HCT116 (cell line): ENCODE data around the gene METTL2A. TPM values are rescaled to one million over a fixed set of nuclear protein-coding genes. Genes with fewer than 3 reads are reported as not detected.
A peak's percentile ranks its signal among the peaks of the same experiment; 100 is the strongest.
"Not testable (repeated sequence)": the region's sequence is repeated elsewhere in the genome, so short reads cannot be mapped to it uniquely, and the experiment has no call there.

Source experiments
- ATAC-seq: fragments of 200-7000 bp; cut with Tn5 transposase; 2 replicates; pipeline ENCODE4 v1.9.1; 2020; ENCODE audit warnings: mild to moderate bottlenecking, moderate library complexity
- Bru-seq: library from RNA; stranded (reverse); fragments of 400-500 nt; gene quantifications from one replicate; lab custom pipeline; 2021; lab: Mats Ljungman, UMichigan
- BruChase-seq, 2 experiments: library from RNA; stranded (reverse); fragments of 400-500 nt; gene quantifications; one replicate each; lab custom pipeline; 2021; lab: Mats Ljungman, UMichigan
- BruUV-seq: library from RNA; stranded (reverse); fragments of 400-500 nt; replicated peaks from 2 replicates; lab custom pipeline; 2021; lab: Mats Ljungman, UMichigan
- CTCF ChIA-PET: fragments of 300-600 bp; sonication (Branson Sonifier 250); formaldehyde crosslinking; loops from one replicate; lab custom pipeline; 2021; ENCODE audit warnings: antibody characterized with exemption; lab: Charles Lee
- POLR2A ChIA-PET: fragments of 300-600, 350-600 bp; sonication (Branson Sonifier 250); formaldehyde crosslinking; loops from one replicate; lab custom pipeline; 2021; ENCODE audit warnings: antibody characterized with exemption; lab: Charles Lee
- RAD21 ChIA-PET, 2 experiments: fragments of 300-600 bp; sonication (Branson Sonifier 250); formaldehyde crosslinking; loops; one replicate each; lab custom pipeline; 2023; ENCODE audit warnings: low total read pairs in 2 of 2; ENCODE audit not compliant: uncharacterized antibody in 2 of 2, unreplicated experiment in 2 of 2, low non-redundant PET in 1 of 2; lab: Charles Lee
- DNase-seq: peaks from one replicate; pipeline ENCODE4 v3.0.0-alpha.2; 2010; ENCODE audit warnings: low read depth, low spot score
- H2AFZ ChIP-seq: fragments of 200-600 bp; shearing (Covaris generic), sonication (generic); 2 replicates; pipeline ENCODE4 v1.6.1; 2017; ENCODE audit warnings: low read depth, mixed run types, mixed read lengths, antibody characterized with exemption, low read length; ENCODE audit not compliant: poor library complexity, severe bottlenecking
- H3K27ac ChIP-seq: 2 replicates; pipeline ENCODE4 v1.5.1; 2012; ENCODE audit warnings: low read depth, low read length
- H3K27me3 ChIP-seq: fragments of 200-600 bp; sonication (generic); 2 replicates; pipeline ENCODE4 v1.6.1; 2016; ENCODE audit warnings: mixed run types, low read length, mixed read lengths; ENCODE audit not compliant: insufficient read depth
- H3K36me3 ChIP-seq, 2 experiments: fragments of 200-500 bp in 1 of 2; fragments of 200-600 bp in 1 of 2; sonication (Bioruptor generic) in 1 of 2; sonication (generic) in 1 of 2; 2 replicates each; pipeline versions ENCODE4 v1.5.1 to v1.6.1; 2014 to 2016; ENCODE audit warnings: low read length in 2 of 2, inconsistent platforms in 1 of 2, mixed read lengths in 1 of 2, mixed run types in 1 of 2; ENCODE audit not compliant: insufficient read depth in 2 of 2, control insufficient read depth in 1 of 2
- H3K4me1 ChIP-seq, 2 experiments: fragments of 200-600 bp in 1 of 2; sonication (generic) in 1 of 2; 2 replicates each; pipeline versions ENCODE4 v1.5.1 to v1.6.1; 2012 to 2017; ENCODE audit warnings: low read length in 2 of 2, inconsistent platforms in 1 of 2, mild to moderate bottlenecking in 1 of 2, mixed read lengths in 1 of 2, mixed run types in 1 of 2, moderate library complexity in 1 of 2; ENCODE audit not compliant: insufficient read depth in 2 of 2, control insufficient read depth in 1 of 2
- H3K4me2 ChIP-seq: fragments of 200-600 bp; sonication (generic); 2 replicates; pipeline ENCODE4 v1.6.1; 2017; ENCODE audit warnings: mixed run types, low read length, mixed read lengths
- H3K4me3 ChIP-seq, 2 experiments: fragments of 200-600 bp in 1 of 2; sonication (generic) in 1 of 2; replicated peaks in 1 of 2; 2 replicates each; pipeline ENCODE4 v1.5.1; 2011 to 2016; ENCODE audit warnings: low read length in 2 of 2, control low read depth in 1 of 2, low read depth in 1 of 2, mild to moderate bottlenecking in 1 of 2, mixed read lengths in 1 of 2, mixed run types in 1 of 2
- H3K79me2 ChIP-seq: fragments of 200-600 bp; sonication (generic); 2 replicates; pipeline ENCODE4 v1.6.1; 2017; ENCODE audit warnings: mild to moderate bottlenecking, mixed run types, low read length, moderate library complexity, mixed read lengths; ENCODE audit not compliant: insufficient read depth
- H3K9ac ChIP-seq: fragments of 200-600 bp; sonication (generic); 2 replicates; pipeline ENCODE4 v1.6.1; 2016; ENCODE audit warnings: low read length, mixed read lengths
- H3K9me2 ChIP-seq: fragments of 200-600 bp; sonication (generic), shearing (Covaris generic); 2 replicates; pipeline ENCODE4 v1.6.1; 2017; ENCODE audit warnings: mixed run types, mild to moderate bottlenecking, moderate library complexity; ENCODE audit not compliant: insufficient read depth
- H3K9me3 ChIP-seq, 2 experiments: fragments of 200-500 bp in 1 of 2; fragments of 200-600 bp in 1 of 2; sonication (Bioruptor generic) in 1 of 2; sonication (generic) in 1 of 2; 2 replicates each; pipeline ENCODE4 v1.6.1; 2014 to 2017; ENCODE audit warnings: low read length in 2 of 2, mixed read lengths in 2 of 2, inconsistent platforms in 1 of 2, low read depth in 1 of 2, mild to moderate bottlenecking in 1 of 2, mixed run types in 1 of 2, moderate library complexity in 1 of 2; ENCODE audit not compliant: control insufficient read depth in 1 of 2, insufficient read depth in 1 of 2
- H4K20me1 ChIP-seq: fragments of 200-600 bp; sonication (generic), shearing (Covaris generic); 2 replicates; pipeline ENCODE4 v1.6.1; 2017; ENCODE audit warnings: mixed run types, mild to moderate bottlenecking, moderate library complexity; ENCODE audit not compliant: insufficient read depth
- POLR2A ChIP-seq: IDR thresholded peaks from 2 replicates; pipeline ENCODE4 v1.7.0; 2011; ENCODE audit warnings: borderline replicate concordance; ENCODE audit not compliant: insufficient read depth, insufficient read length; ENCODE audit errors: extremely low read depth
- POLR2AphosphoS5 ChIP-seq: IDR thresholded peaks from 2 replicates; pipeline ENCODE4 v1.6.1; 2011; ENCODE audit warnings: mild to moderate bottlenecking, low read depth, low read length, moderate library complexity
- SIN3A ChIP-seq: IDR thresholded peaks from 2 replicates; pipeline ENCODE4 v1.6.1; 2012; ENCODE audit warnings: low read depth
- YY1 ChIP-seq: IDR thresholded peaks from 2 replicates; pipeline ENCODE4 v1.6.1; 2011; ENCODE audit warnings: low read length, low read depth, moderate library complexity, mild to moderate bottlenecking; ENCODE audit not compliant: insufficient replicate concordance; ENCODE audit errors: extremely low read depth
- ZFX ChIP-seq: fragments of 450-650 bp; IDR thresholded peaks from 2 replicates; pipeline ENCODE4 v1.6.1; 2017
- intact Hi-C: fragments of 100-400 bp; cut with micrococcal nuclease; formaldehyde crosslinking; loops from 2 replicates; pipeline ENCODE4 v1.10.0; 2022
- long read RNA-seq: library from polyadenylated mRNA; unstranded; transcript quantifications from one replicate; pipeline ENCODE4 v2.0.0, GENCODE V29; 2021; ENCODE audit not compliant: unreplicated experiment
- polyA plus RNA-seq: library from polyadenylated mRNA; unstranded; fragments of >200 nt; gene quantifications from 2 replicates; pipeline ENCODE4 v1.2.1, GENCODE V29; 2012; ENCODE audit warnings: missing spikeins
- total RNA-seq: library from RNA; stranded (reverse); gene quantifications from one replicate; pipeline ENCODE4 v1.2.1, GENCODE V29; 2021; ENCODE audit not compliant: unreplicated experiment
- TF ChIP-seq, protein P1 (sequence below), 3 experiments: fragments of 200-600 bp in 1 of 3; sonication (generic) in 1 of 3; IDR thresholded peaks in 2 of 3; conservative IDR thresholded peaks in 1 of 3; 2 replicates each; pipeline ENCODE4 v1.5.1; 2012 to 2017; ENCODE audit warnings: low read depth in 2 of 3, low read length in 2 of 3, antibody characterized with exemption in 1 of 3, borderline replicate concordance in 1 of 3, control low read depth in 1 of 3, mild to moderate bottlenecking in 1 of 3, mixed read lengths in 1 of 3, mixed run types in 1 of 3, moderate library complexity in 1 of 3; ENCODE audit not compliant: insufficient read depth in 1 of 3
- TF ChIP-seq, protein P2 (sequence below): IDR thresholded peaks from 2 replicates; pipeline ENCODE4 v1.6.1; 2012

METTL2A gene, protein sequence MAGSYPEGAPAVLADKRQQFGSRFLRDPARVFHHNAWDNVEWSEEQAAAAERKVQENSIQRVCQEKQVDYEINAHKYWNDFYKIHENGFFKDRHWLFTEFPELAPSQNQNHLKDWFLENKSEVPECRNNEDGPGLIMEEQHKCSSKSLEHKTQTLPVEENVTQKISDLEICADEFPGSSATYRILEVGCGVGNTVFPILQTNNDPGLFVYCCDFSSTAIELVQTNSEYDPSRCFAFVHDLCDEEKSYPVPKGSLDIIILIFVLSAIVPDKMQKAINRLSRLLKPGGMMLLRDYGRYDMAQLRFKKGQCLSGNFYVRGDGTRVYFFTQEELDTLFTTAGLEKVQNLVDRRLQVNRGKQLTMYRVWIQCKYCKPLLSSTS
- total RNA-seq: 50.3 TPM
- polyA plus RNA-seq: 22.7 and 25.9 TPM in 2 replicates
- Bru-seq, nascent RNA: percentile 90 among the genes with signal in this experiment
- percentile 85 among the genes with signal in this experiment for BruChase-seq, experiment 1, labeled RNA remaining after a 6-hour chase
- percentile 87 among the genes with signal in this experiment for BruChase-seq, experiment 2, labeled RNA remaining after a 2-hour chase
- long read RNA-seq, transcript METTL2A-202 (8 exons, 1,556 nt): minor isoform, 16 of 92 reads
- long read RNA-seq, transcript METTL2A-201 (9 exons, 2,537 nt): major isoform, 60 of 92 reads
- long read RNA-seq, partial matches to known transcripts: 4 of 92 reads
- long read RNA-seq, other reads (novel, unspliced or antisense): 12 of 92 reads

DNA sequence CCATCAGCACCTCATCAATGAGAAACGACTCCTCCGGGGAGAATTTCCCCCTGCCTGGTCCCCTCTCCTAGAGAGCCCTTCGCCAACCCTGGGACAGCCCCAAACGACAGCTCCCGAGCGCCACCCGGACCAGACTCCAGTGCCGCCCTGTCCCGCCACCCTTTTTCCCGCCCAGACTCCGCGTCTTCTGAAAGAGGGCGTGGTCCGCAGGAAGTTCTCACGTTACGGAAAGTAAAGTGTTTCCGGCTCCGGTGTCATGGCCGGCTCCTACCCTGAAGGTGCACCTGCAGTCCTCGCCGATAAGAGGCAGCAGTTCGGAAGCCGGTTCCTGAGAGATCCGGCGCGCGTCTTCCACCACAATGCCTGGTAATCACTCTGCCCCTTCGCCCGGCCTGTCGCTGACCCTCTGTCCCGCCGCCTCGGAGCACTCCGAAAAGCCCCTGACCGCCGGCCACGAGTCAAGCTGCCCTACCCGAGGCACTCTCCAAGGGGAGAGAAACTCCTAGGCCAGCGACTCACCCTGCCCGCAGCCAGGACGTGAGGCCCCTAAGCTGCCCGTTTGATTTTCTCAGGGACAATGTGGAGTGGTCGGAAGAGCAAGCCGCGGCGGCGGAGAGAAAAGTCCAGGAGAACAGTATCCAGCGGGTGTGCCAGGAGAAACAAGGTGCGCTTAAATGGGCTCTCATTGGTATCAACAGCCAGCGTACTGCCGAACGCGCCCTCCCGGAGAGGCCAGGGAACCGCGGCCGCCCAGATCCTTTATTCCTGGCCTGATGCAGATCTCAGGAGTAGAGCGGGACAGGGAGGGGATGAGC is at the start of gene METTL2A:
Gene METTL2A, plus strand, starts transcription at position 251 of the 815 bp plus-strand sequence. Its CDS starts 6 bp downstream, at position 257.
- TF ChIP-seq SIN3A (peak; percentile 49; the same call in 1 of the 2 replicates), POLR2AphosphoS5 (peak; percentile 90), ZFX (peak; percentile 31; the same call in 1 of the 2 replicates), POLR2A (peak; percentile 76), YY1 (peak; percentile 97)
- TF ChIP-seq, protein P1, sequence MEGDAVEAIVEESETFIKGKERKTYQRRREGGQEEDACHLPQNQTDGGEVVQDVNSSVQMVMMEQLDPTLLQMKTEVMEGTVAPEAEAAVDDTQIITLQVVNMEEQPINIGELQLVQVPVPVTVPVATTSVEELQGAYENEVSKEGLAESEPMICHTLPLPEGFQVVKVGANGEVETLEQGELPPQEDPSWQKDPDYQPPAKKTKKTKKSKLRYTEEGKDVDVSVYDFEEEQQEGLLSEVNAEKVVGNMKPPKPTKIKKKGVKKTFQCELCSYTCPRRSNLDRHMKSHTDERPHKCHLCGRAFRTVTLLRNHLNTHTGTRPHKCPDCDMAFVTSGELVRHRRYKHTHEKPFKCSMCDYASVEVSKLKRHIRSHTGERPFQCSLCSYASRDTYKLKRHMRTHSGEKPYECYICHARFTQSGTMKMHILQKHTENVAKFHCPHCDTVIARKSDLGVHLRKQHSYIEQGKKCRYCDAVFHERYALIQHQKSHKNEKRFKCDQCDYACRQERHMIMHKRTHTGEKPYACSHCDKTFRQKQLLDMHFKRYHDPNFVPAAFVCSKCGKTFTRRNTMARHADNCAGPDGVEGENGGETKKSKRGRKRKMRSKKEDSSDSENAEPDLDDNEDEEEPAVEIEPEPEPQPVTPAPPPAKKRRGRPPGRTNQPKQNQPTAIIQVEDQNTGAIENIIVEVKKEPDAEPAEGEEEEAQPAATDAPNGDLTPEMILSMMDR (IDR thresholded peaks at IDR 0.05 in 2 of 3, conservative IDR thresholded peaks at IDR 0.05 in 1 of 3; ENCODE audit: borderline replicate concordance in 1 of 3, insufficient read depth in 1 of 3, low read depth in 2 of 3, low read length in 2 of 3): peak in 2 of 3 experiments; percentile 32 to 56; a peak in 4 of 6 replicates
- TF ChIP-seq, protein P2, sequence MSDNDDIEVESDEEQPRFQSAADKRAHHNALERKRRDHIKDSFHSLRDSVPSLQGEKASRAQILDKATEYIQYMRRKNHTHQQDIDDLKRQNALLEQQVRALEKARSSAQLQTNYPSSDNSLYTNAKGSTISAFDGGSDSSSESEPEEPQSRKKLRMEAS: peak; percentile 94

More for the DNA sequence above, at the start of gene METTL2A:
- CTCF ChIA-PET: interaction anchor here (1.3 kb wide), 1 partner anchor 314 kb away, joined by 3 read pairs; no protein-coding TSS in a partner anchor
- TSS peak; percentile 68 for BruUV-seq
- POLR2A ChIA-PET, RAD21 ChIA-PET, H4K20me1 ChIP-seq, H2AFZ ChIP-seq, H3K27me3 ChIP-seq, H3K9me3 ChIP-seq, H3K9me2 ChIP-seq: not testable (repeated sequence)
- H3K4me2 ChIP-seq: peak within 1 kb of the TSS; percentile 96
- ATAC-seq: peak; percentile 86
- H3K36me3 ChIP-seq: peaks cover 3 to 12% of the 10 kb centered on the region in 2 experiments; a peak in 2 of 4 replicates
- H3K4me3 ChIP-seq: peak within 1 kb of the TSS; percentile 79 to 96
- intact Hi-C loops: loop anchor here (10.0 kb wide), 2 partner anchors 51 to 181 kb away; partner anchors contain the start of gene TLK2
- peaks cover 2 to 21% of the 10 kb centered on the region in 2 experiments for H3K4me1 ChIP-seq
- peak within 1 kb of the TSS; percentile 80 for H3K9ac ChIP-seq
- DNase-seq: peak; percentile 93
- peaks cover 43% of the 10 kb centered on the region for H3K79me2 ChIP-seq
- peak within 1 kb of the TSS; percentile 59 for H3K27ac ChIP-seq
